Chondrocyte (in vitro differentiated cells): ENCODE measurements around the gene ASTN2. TPM values are rescaled to one million over a fixed set of nuclear protein-coding genes. Genes with fewer than 3 reads are reported as not detected.

Experiments
- DNase-seq: peaks from one replicate; pipeline ENCODE4 v3.0.0; 2021; ENCODE audit warnings: mixed read lengths, low spot score
- H3K27ac Mint-ChIP-seq: one replicate; pipeline ENCODE4 v1.8.0; 2021; ENCODE audit warnings: mild to moderate bottlenecking, moderate library complexity, mixed read lengths; ENCODE audit not compliant: unreplicated experiment
- H3K27me3 Mint-ChIP-seq: 2 replicates; pipeline ENCODE4 v1.8.0; 2021; ENCODE audit warnings: low read depth, mixed read lengths
- H3K36me3 Mint-ChIP-seq: 2 replicates; pipeline ENCODE4 v1.8.0; 2021; ENCODE audit warnings: low read depth, mixed read lengths
- H3K4me1 Mint-ChIP-seq: 2 replicates; pipeline ENCODE4 v1.8.0; 2021; ENCODE audit warnings: low read depth, mild to moderate bottlenecking, mixed read lengths
- H3K4me3 Mint-ChIP-seq: one replicate; pipeline ENCODE4 v1.8.0; 2021; ENCODE audit warnings: mild to moderate bottlenecking, moderate library complexity, mixed read lengths; ENCODE audit not compliant: unreplicated experiment
- H3K9me3 Mint-ChIP-seq: 2 replicates; pipeline ENCODE4 v1.8.0; 2021; ENCODE audit warnings: low read depth, mixed read lengths
- CTCF ChIP-seq: fragments of 200-600 bp; sonication (generic); IDR thresholded peaks from 2 replicates; pipeline ENCODE4 v1.5.0; 2021; ENCODE audit warnings: antibody characterized with exemption, mild to moderate bottlenecking, moderate library complexity
- total RNA-seq: library from RNA; stranded (reverse); gene quantifications from 3 replicates; pipeline ENCODE4 v1.2.1, GENCODE V29; 2021

ASTN2 gene
- total RNA-seq, 1 donor from 2014 or later = 3.6 TPM

DNA sequence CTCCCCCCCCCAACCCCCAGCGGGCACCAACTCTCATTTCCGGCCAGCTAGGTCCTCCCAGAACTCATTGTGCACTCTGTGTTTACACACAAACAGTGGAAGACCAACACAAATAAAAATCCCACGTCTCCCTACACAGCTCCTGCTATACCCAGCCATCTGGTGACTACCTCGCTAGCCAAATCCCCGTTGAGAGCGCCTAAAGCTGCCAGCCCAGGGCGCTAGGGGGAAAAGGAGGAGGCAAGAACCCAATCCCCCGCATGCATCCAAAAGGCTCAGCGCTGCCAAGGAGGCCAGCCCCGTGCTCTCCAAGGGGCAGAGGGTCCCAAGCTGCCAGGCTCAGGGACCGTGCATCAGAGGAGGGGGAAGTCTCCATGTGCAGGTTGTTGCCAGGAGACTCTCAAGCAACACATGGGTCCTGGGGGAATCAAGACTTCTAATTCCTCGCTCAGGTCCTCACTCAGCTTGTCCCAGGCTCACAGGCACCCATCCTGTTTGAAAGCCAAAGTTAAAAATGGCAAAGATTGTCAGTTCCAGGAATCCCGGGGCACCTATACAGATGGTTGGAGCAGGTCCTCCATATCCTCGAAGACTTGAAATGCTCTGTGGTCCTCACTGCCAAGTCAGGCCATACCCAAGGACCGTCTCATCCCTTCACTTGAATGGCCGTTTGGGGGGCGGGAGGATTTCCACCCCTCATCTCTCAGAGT, 2.7 kb downstream of the ASTN2 start:
- TF ChIP-seq CTCF = no peak
- no peak for DNase-seq
- H3K9me3 Mint-ChIP-seq = no peaks in the 10 kb centered on the region

GRCh38 chr9:117411547-117411946, 3.3 kb downstream of the ASTN2 start:
- Mint-ChIP-seq H3K27me3 (peaks cover 60% of the 10 kb centered on the region), H3K9me3 (no peaks in the 10 kb centered on the region), H3K36me3 (no peaks in the 10 kb centered on the region), H3K4me1 (peaks cover 3% of the 10 kb centered on the region), H3K27ac (no peak overlapping the region), H3K4me3 (no peak overlapping the region)
- TF ChIP-seq CTCF = peak; percentile 67
- DNase-seq = no peak

More for the DNA sequence above, 2.7 kb downstream of the ASTN2 start:
- Mint-ChIP-seq H3K27ac (no peak overlapping the region), H3K4me3 (no peak overlapping the region), H3K27me3 (peaks cover 54% of the 10 kb centered on the region), H3K36me3 (no peaks in the 10 kb centered on the region), H3K4me1 (peaks cover 3% of the 10 kb centered on the region)

DNA sequence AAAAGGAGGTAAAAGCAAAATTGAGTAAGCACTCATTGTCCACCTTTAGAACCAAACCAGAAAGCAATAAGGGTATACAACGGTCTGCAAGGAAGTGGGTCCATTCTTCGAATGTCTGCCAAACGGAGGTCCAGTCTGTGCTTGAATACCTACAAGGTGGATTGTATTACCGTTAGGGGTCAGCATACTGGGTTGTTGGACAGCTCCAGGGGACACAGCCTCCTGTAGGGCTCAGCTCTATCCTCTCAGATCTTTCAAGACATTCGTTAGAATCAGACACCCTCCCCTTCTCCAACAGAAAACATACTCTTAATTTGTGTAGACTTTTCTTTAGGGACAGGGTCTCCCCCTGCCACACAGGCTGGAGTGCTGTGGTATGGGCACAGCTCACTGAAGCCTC, 5.5 kb downstream of the ASTN2 start:
- Mint-ChIP-seq H3K27me3 (peaks cover 73% of the 10 kb centered on the region), H3K4me3 (no peak overlapping the region), H3K27ac (no peak overlapping the region), H3K4me1 (peaks cover 3% of the 10 kb centered on the region), H3K9me3 (no peaks in the 10 kb centered on the region), H3K36me3 (no peaks in the 10 kb centered on the region)
- no peak for DNase-seq
- TF ChIP-seq CTCF = no peak

- no peak overlapping the region for H3K27ac Mint-ChIP-seq
- no peak for TF ChIP-seq CTCF
- no peak for DNase-seq
- H3K9me3 Mint-ChIP-seq = no peaks in the 10 kb centered on the region
- no peaks in the 10 kb centered on the region for H3K4me1 Mint-ChIP-seq
- H3K27me3 Mint-ChIP-seq = peaks cover 61% of the 10 kb centered on the region
- H3K36me3 Mint-ChIP-seq = no peaks in the 10 kb centered on the region
- H3K4me3 Mint-ChIP-seq = no peak overlapping the region
Observed at GRCh38 chr9:117407436-117408022, 7.3 kb downstream of the ASTN2 start.

- Mint-ChIP-seq H3K27ac (no peak overlapping the region), H3K4me3 (no peak overlapping the region), H3K4me1 (no peaks in the 10 kb centered on the region), H3K36me3 (no peaks in the 10 kb centered on the region), H3K9me3 (no peaks in the 10 kb centered on the region), H3K27me3 (peaks cover 53% of the 10 kb centered on the region)
- no peak for DNase-seq
- TF ChIP-seq CTCF = no peak
Observed at GRCh38 chr9:117405950-117406705, 8.7 kb downstream of the ASTN2 start.
